Stomach (tissue), 9 donors: ENCODE measurements around the gene PKDCC. TPM values are rescaled to one million over a fixed set of nuclear protein-coding genes. Genes with fewer than 3 reads are reported as not detected.
A peak's percentile ranks its signal among the peaks of the same experiment; 100 is the strongest.

Experiments
- DNase-seq, 2 donors: peaks; one replicate each; pipeline versions ENCODE4 v3.0.0 to v3.0.0-alpha.2; 2013 to 2019
- H3K27ac ChIP-seq, 5 donors: fragments of 200-600 bp in 4 of 5; sonication (generic) in 4 of 5; one replicate each; pipeline ENCODE4 v1.5.1; 2013 to 2019; ENCODE audit warnings: mild to moderate bottlenecking in 1 of 5, moderate library complexity in 1 of 5
- H3K27me3 ChIP-seq, 3 donors: fragments of 200-600 bp; sonication (generic); one replicate each; pipeline ENCODE4 v1.5.1; 2017 to 2019; ENCODE audit warnings: mixed run types in 1 of 3
- H3K36me3 ChIP-seq, 4 donors: fragments of 200-600 bp; sonication (generic); 1 replicate in 3 of 4; 2 replicates in 1 of 4; pipeline ENCODE4 v1.5.1; 2016 to 2019
- H3K4me1 ChIP-seq, 4 donors: fragments of 200-600 bp; sonication (generic); one replicate each; pipeline ENCODE4 v1.5.1; 2016 to 2019
- H3K4me3 ChIP-seq, 4 donors: fragments of 200-600 bp; sonication (generic) in 3 of 4; one replicate each; pipeline ENCODE4 v1.5.1; 2016 to 2019; ENCODE audit warnings: mild to moderate bottlenecking in 1 of 4
- H3K9me3 ChIP-seq, 4 donors: fragments of 200-600 bp; sonication (generic); one replicate each; pipeline ENCODE4 v1.5.1; 2016 to 2019
- EP300 ChIP-seq: sonication (generic); formaldehyde crosslinking; IDR thresholded peaks from one replicate; pipeline ENCODE4 v1.6.1; 2017; ENCODE audit warnings: antibody characterized with exemption
- POLR2A ChIP-seq, 4 donors: fragments of 450-650 bp; IDR thresholded peaks; one replicate each; pipeline ENCODE4 v1.6.1; 2016; ENCODE audit warnings: antibody characterized with exemption in 4 of 4, control low read depth in 2 of 4, mild to moderate bottlenecking in 1 of 4, moderate library complexity in 1 of 4
- POLR2AphosphoS5 ChIP-seq, 3 donors: sonication (generic); formaldehyde crosslinking; IDR thresholded peaks; one replicate each; pipeline ENCODE4 v1.6.1; 2016; ENCODE audit warnings: antibody characterized with exemption in 3 of 3
- WGBS, 5 donors: extraction: QIAGEN DNeasy Blood & Tissue Kit in 3 of 5; methylation state at CpG; one replicate each; pipeline versions ENCODE4 v1.1.5 to v1.1.7; 2013 to 2018; 5-methylcytosine and 5-hydroxymethylcytosine counted together
- intact Hi-C: fragments of 100-400 bp; cut with DNase I; formaldehyde crosslinking; loops from one replicate; pipeline ENCODE4 v1.15.1; 2023; ENCODE audit warnings: low total_unique reads
- polyA plus RNA-seq, 3 donors: library from polyadenylated mRNA; stranded (reverse); fragments of 200-250 nt; gene quantifications; one replicate each; pipeline ENCODE4 v1.2.3, GENCODE V29; 2013
- total RNA-seq, 5 donors: library from RNA; depleted of rRNA; stranded (reverse); fragments of >200 nt; gene quantifications; one replicate each; pipeline versions ENCODE4 v1.1.0 to v1.2.3, GENCODE V29; 2014 to 2016
- TF ChIP-seq, protein P1 (sequence below), 7 experiments: fragments of 450-650 bp in 4 of 7; fragments of 200-600 bp in 3 of 7; sonication (generic) in 3 of 7; IDR thresholded peaks; one replicate each; pipeline ENCODE4 v1.5.1; 2016 to 2019; ENCODE audit warnings: antibody characterized with exemption in 7 of 7, control low read depth in 2 of 7, mild to moderate bottlenecking in 1 of 7
- donor health status: healthy with polysubstance abuse.
- donor health status: Bipolar disorder and iron deficiency.
- donor health status: healthy.

Gene PKDCC
- total and polyA plus RNA-seq, 8 donors: 15.4 to 176 (median 50.9) TPM

DNA sequence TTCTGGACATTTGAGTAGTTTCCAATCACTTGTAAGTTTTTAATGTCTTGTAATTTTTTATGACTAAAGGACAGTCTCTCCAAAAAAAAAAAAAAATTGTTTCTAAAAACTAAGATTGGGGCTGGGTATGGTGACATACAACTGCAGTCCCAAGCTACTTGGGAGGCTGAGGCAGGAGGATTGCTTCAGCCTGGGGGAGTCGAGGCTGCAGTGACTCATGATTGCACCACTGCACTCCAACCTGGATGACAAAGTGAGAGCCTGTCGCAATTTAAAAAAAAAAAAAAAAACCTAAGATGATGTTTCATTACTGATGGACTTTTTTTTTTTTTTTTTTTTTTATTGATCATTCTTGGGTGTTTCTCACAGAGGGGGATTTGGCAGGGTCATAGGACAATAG is 34.4 kb upstream of the PKDCC start:
- Histone ChIP-seq H3K4me3 (no peak overlapping the region), H3K27ac (no peak overlapping the region), H3K27me3 (no peaks in the 10 kb centered on the region), H3K36me3 (no peaks in the 10 kb centered on the region), H3K9me3 (no peaks in the 10 kb centered on the region), H3K4me1 (peaks cover 0 to 9% (median 4%) of the 10 kb centered on the region in 4 donors)
- TF ChIP-seq, protein P1, sequence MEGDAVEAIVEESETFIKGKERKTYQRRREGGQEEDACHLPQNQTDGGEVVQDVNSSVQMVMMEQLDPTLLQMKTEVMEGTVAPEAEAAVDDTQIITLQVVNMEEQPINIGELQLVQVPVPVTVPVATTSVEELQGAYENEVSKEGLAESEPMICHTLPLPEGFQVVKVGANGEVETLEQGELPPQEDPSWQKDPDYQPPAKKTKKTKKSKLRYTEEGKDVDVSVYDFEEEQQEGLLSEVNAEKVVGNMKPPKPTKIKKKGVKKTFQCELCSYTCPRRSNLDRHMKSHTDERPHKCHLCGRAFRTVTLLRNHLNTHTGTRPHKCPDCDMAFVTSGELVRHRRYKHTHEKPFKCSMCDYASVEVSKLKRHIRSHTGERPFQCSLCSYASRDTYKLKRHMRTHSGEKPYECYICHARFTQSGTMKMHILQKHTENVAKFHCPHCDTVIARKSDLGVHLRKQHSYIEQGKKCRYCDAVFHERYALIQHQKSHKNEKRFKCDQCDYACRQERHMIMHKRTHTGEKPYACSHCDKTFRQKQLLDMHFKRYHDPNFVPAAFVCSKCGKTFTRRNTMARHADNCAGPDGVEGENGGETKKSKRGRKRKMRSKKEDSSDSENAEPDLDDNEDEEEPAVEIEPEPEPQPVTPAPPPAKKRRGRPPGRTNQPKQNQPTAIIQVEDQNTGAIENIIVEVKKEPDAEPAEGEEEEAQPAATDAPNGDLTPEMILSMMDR (IDR thresholded peaks at IDR 0.05): no peak
- no peak for TF ChIP-seq EP300
- TF ChIP-seq POLR2A (IDR thresholded peaks at IDR 0.05): no peak
- no peak for TF ChIP-seq POLR2AphosphoS5 (IDR thresholded peaks at IDR 0.05)
- WGBS, 5 donors: 74 to 93% (median 88%) methylated on average over 2 of the region's 2 CpGs
- no peak for DNase-seq
- intact Hi-C loops: no loop called here

DNA sequence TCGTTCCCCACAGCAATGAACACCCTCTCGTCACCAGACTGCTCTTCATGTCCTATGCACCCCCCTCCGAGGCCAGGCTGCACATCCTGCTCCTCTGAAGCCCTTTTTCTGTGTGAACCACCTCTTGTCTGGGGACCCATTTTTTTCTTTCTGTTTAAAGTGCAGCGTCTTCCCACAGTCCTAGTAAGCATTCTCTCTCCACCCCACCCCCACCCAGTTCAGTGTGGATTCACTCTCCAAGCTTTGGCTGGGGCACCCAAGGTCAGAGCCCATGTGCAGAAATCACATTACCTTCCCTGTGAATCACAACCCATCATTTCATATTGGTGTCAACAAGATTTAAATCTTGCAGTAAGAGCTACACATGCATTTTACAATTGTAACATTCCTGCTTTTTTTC is 26.4 kb upstream of the PKDCC start:
- DNase-seq: peak in 1 of 2 donors; percentile 46
- Histone ChIP-seq H3K27me3 (no peaks in the 10 kb centered on the region), H3K27ac (no peak overlapping the region), H3K9me3 (no peaks in the 10 kb centered on the region), H3K4me1 (peaks cover 0 to 5% (median 2%) of the 10 kb centered on the region in 4 donors), H3K4me3 (no peak overlapping the region), H3K36me3 (no peaks in the 10 kb centered on the region)
- TF ChIP-seq POLR2A (IDR thresholded peaks at IDR 0.05): no peak
- no peak for TF ChIP-seq POLR2AphosphoS5 (IDR thresholded peaks at IDR 0.05)
- no peak for TF ChIP-seq EP300
- TF ChIP-seq, protein P1 (IDR thresholded peaks at IDR 0.05): no peak
- intact Hi-C loops: no loop called here
- WGBS, 5 donors: 55 to 73% (median 70%) methylated on average over 4 of the region's 4 CpGs

DNA sequence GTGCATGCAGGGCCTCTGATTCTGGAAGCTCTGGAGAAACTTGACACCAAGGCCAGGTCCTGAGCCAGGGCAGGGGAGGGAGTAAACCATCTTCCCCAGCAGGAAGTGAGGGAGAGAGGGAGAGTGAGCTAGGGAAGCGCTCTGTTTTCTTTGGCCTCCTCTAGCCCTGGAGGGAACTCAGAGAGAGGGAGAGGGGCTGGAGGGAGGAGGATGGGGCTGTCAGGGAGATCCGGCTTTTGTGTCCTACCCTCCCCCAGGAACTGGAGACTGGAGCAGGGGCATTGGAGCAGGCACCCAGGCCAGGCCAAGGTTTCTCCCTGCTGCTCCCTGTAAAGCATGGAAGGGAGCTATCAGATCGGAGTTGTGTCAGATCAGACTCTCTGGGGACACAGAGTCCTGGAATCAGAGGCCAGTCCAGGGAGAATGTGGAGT is 22.7 kb upstream of the PKDCC start:
- DNase-seq: peak in 1 of 2 donors; percentile 79
- 60 to 70% (median 63%) methylated on average over 3 of the region's 3 CpGs for WGBS, 5 donors
- Histone ChIP-seq H3K4me3 (no peak overlapping the region), H3K36me3 (no peaks in the 10 kb centered on the region), H3K27me3 (no peaks in the 10 kb centered on the region), H3K4me1 (peaks cover 0 to 5% (median 2%) of the 10 kb centered on the region in 4 donors), H3K27ac (no peak overlapping the region), H3K9me3 (no peaks in the 10 kb centered on the region)
- intact Hi-C loops: no loop called here
- TF ChIP-seq, protein P1 (IDR thresholded peaks at IDR 0.05): no peak
- TF ChIP-seq POLR2AphosphoS5 (IDR thresholded peaks at IDR 0.05) (no peak), POLR2A (IDR thresholded peaks at IDR 0.05) (no peak), EP300 (no peak)

DNA sequence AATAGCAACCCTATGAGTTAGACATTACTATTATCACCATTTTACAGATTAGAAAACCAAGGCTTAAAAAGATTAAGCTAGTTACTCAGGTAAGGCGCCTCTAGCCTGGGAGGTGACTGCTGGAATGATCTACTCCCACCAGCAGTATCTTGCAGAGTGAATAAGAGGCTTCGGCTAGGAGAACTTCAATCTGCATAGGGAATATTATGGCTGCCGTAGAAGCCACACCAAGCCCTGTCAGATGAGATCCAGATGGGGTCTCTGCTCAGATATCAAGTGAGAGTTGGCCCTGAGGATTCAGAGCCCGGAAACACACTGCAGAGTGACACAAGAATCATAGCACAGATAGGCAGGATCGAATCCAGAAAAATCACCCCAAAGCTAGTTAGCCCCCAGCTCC is 21.5 kb upstream of the PKDCC start:
- Histone ChIP-seq H3K36me3 (no peaks in the 10 kb centered on the region), H3K4me3 (no peak overlapping the region), H3K27ac (no peak overlapping the region), H3K9me3 (no peaks in the 10 kb centered on the region), H3K4me1 (peaks cover 0 to 5% (median 2%) of the 10 kb centered on the region in 4 donors), H3K27me3 (no peaks in the 10 kb centered on the region)
- DNase-seq: peak in 1 of 2 donors; percentile 44
- intact Hi-C loops: no loop called here
- WGBS, 5 donors: 85 to 95% (median 93%) methylated on average over 5 of the region's 5 CpGs
- TF ChIP-seq POLR2A (IDR thresholded peaks at IDR 0.05) (no peak), POLR2AphosphoS5 (IDR thresholded peaks at IDR 0.05) (no peak)

DNA sequence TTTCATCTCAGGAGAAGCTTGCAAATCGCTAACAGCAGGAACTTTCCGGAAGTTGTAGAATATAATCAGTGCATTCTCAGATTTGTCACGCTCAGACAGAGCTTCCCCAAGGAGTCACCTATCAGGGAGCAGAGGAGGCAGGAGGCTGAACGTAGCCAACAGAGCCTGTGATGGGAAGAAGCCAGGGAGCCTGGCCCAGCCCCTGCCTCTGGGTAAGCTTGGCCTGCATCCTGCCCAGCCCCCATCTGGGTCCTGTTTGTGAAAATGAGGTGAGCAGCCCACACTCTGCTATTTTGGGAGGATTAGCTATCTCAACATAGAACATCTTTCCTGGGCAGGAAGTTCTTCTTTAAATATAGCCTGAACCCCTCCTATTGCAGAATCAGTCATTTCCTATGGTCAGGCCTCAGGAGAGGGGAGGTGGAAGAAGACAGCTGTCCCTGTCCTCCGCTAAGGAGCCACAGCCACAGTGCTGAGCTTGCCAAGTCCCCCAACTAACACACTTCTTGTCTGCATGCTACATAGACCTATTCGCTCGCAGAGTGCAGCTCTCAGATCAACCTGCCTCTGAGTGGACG is 19.2 kb upstream of the PKDCC start:
- intact Hi-C loops: no loop called here
- no peaks in the 10 kb centered on the region for H3K36me3 ChIP-seq
- DNase-seq: peak in 1 of 2 donors; percentile 49
- H3K27me3 ChIP-seq: no peaks in the 10 kb centered on the region
- 70 to 90% (median 82%) methylated on average over 8 of the region's 8 CpGs for WGBS, 5 donors
- TF ChIP-seq, protein P1 (IDR thresholded peaks at IDR 0.05): no peak
- TF ChIP-seq POLR2AphosphoS5 (IDR thresholded peaks at IDR 0.05) (no peak), POLR2A (IDR thresholded peaks at IDR 0.05) (no peak), EP300 (no peak)
- H3K4me3 ChIP-seq: no peak overlapping the region
- no peaks in the 10 kb centered on the region for H3K9me3 ChIP-seq
- peaks cover 0 to 5% (median 2%) of the 10 kb centered on the region in 4 donors for H3K4me1 ChIP-seq
- H3K27ac ChIP-seq: no peak overlapping the region
